GM12892 (cell line): ENCODE data around the gene RNU6-9.

Experiments
- POLR2A ChIP-seq: IDR thresholded peaks from 2 replicates; pipeline ENCODE4 v1.6.1; 2011; ENCODE audit warnings: low read depth, low read length, control low read depth
- POLR2AphosphoS5 ChIP-seq: IDR thresholded peaks from 2 replicates; pipeline ENCODE4 v1.6.1; 2011; ENCODE audit warnings: low read depth, low read length, control low read depth
- TAF1 ChIP-seq: IDR thresholded peaks from 2 replicates; pipeline ENCODE4 v1.6.1; 2011; ENCODE audit warnings: low read depth, mild to moderate bottlenecking, control low read depth, low read length, borderline replicate concordance

DNA sequence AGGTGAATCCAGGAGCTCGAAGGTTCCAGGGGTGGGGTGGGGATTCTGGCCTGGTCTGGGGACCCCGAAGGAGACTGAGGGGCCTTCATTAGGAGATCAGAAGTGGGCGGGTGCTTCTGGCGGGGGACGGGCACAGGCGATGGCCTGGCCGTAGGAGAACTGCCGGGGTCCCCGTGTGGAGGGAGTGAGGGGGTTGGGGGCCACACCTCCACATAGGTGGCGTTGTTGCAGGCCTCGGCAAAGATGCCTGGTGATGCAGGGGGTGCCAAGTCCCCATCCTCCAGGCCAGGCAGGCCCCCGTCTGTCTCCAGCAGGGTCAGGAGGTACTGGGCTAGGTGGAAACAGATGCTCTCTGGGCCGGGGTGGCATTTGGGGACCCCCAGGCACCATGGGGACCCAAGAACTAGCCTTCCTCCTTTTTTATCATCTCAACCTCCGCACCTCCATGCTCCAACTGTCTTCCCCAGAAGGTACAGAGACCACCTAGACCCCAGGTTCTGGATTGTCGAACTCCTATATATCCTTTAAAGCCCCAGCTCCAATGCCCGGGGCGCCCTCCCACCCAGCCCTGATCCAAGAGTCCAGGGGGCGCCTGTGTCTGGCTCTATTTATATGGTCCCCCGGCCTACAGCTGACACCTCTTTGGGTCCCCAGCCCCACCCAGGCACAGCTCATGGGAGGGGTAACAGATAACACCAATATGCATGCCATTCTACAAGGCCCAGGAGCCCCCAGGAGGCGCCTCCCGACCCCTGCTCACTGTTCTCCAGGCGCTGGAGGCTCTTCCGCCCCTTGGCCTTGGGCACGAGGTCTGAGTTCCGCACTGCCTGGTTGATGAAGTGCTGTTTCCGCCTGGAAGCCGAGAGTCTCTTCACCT, 8.2 kb downstream of the RNU6-9 start:
- TF ChIP-seq POLR2A (no peak), POLR2AphosphoS5 (no peak), TAF1 (no peak)
